ENCODE data around the gene PHF14.

- TF ChIP-seq EZH2 (IDR thresholded peaks at IDR 0.05; ENCODE audit: low read length, unreplicated experiment), result no peak
- TF ChIP-seq CTCF (conservative IDR thresholded peaks at IDR 0.05; ENCODE audit: low read depth, low read length), result no peak
- no peak for TF ChIP-seq EZH2phosphoT487 (IDR thresholded peaks at IDR 0.05; ENCODE audit: borderline replicate concordance, low read length)
Measured at GRCh38 chr7:10934292-10934691, 39.4 kb upstream of the PHF14 start.

Data from PC-3 (cell line).